ENCODE results near the gene PTPRN2.
"Not testable (repeated sequence)": the region's sequence is repeated elsewhere in the genome, so short reads cannot be mapped to it uniquely, and the experiment has no call there.

PTPRN2 gene

GRCh38 chr7:157780312-157780711 is 807.3 kb downstream of the PTPRN2 start:
- H3K4me3 ChIP-seq (ENCODE audit: low read depth, low read length) = no peak overlapping the region
- DNase-seq (ENCODE audit: low read depth) = no peak
- no peak for TF ChIP-seq CTCF (IDR thresholded peaks at IDR 0.05; ENCODE audit: low read depth, low read length, missing control alignments)

GRCh38 chr7:157779206-157779605 is 808.4 kb downstream of the PTPRN2 start:
- H3K4me3 ChIP-seq (ENCODE audit: low read depth, low read length) = no peak overlapping the region
- no peak for DNase-seq (ENCODE audit: low read depth)
- no peak for TF ChIP-seq CTCF (IDR thresholded peaks at IDR 0.05; ENCODE audit: low read depth, low read length, missing control alignments)

GRCh38 chr7:157777194-157777762 is 810.3 kb downstream of the PTPRN2 start:
- not testable (repeated sequence) for DNase-seq (ENCODE audit: low read depth); H3K4me3 ChIP-seq (ENCODE audit: low read depth, low read length)

- TF ChIP-seq CTCF (IDR thresholded peaks at IDR 0.05; ENCODE audit: low read depth, low read length, missing control alignments) = no peak
- H3K4me3 ChIP-seq (ENCODE audit: low read depth, low read length) = no peak overlapping the region
Observed at GRCh38 chr7:157775560-157776332, 811.9 kb downstream of the PTPRN2 start.

GRCh38 chr7:157775021-157775559 is 812.5 kb downstream of the PTPRN2 start:
- DNase-seq (ENCODE audit: low read depth) = no peak
- no peak for TF ChIP-seq CTCF (IDR thresholded peaks at IDR 0.05; ENCODE audit: low read depth, low read length, missing control alignments)
- H3K4me3 ChIP-seq (ENCODE audit: low read depth, low read length) = no peak overlapping the region

More at GRCh38 chr7:157775560-157776332, 811.9 kb downstream of the PTPRN2 start:
- DNase-seq (ENCODE audit: low read depth) = no peak

- no peak for DNase-seq (ENCODE audit: low read depth)
- TF ChIP-seq CTCF (IDR thresholded peaks at IDR 0.05; ENCODE audit: low read depth, low read length, missing control alignments) = no peak
- H3K4me3 ChIP-seq (ENCODE audit: low read depth, low read length) = no peak overlapping the region
Observed at GRCh38 chr7:157774495-157774894, 813.1 kb downstream of the PTPRN2 start.

GRCh38 chr7:157773361-157773760 is 814.3 kb downstream of the PTPRN2 start:
- TF ChIP-seq CTCF (IDR thresholded peaks at IDR 0.05; ENCODE audit: low read depth, low read length, missing control alignments) = no peak
- no peak overlapping the region for H3K4me3 ChIP-seq (ENCODE audit: low read depth, low read length)
- DNase-seq (ENCODE audit: low read depth) = no peak
